GM12801 (cell line): Measurements from ENCODE around the gene INTU.

Source experiments
- CTCF ChIP-seq: IDR thresholded peaks from one replicate; pipeline ENCODE4 v1.5.1; 2011; ENCODE audit warnings: control low read depth; ENCODE audit not compliant: insufficient read length; ENCODE audit errors: extremely low read depth

INTU gene

GRCh38 chr4:127656047-127656680, 23.4 kb downstream of the INTU start:
- TF ChIP-seq CTCF = no peak

GRCh38 chr4:127660284-127660885, 27.6 kb downstream of the INTU start:
- TF ChIP-seq CTCF = no peak

GRCh38 chr4:127667116-127667515, 34.4 kb downstream of the INTU start:
- no peak for TF ChIP-seq CTCF

GRCh38 chr4:127667772-127668171, 35.0 kb downstream of the INTU start:
- TF ChIP-seq CTCF = no peak

- TF ChIP-seq CTCF = no peak
Observed at GRCh38 chr4:127668770-127669169, 36.0 kb downstream of the INTU start.

GRCh38 chr4:127669691-127670090, 36.9 kb downstream of the INTU start:
- TF ChIP-seq CTCF = no peak

- TF ChIP-seq CTCF = no peak
Observed at GRCh38 chr4:127672111-127672510, 39.4 kb downstream of the INTU start.

GRCh38 chr4:127685292-127685691, 52.5 kb downstream of the INTU start:
- TF ChIP-seq CTCF = no peak
